Forelimb muscle (tissue), 1 donor: ENCODE results near the gene LYPD6B. TPM values are rescaled to one million over a fixed set of nuclear protein-coding genes. Genes with fewer than 3 reads are reported as not detected.
A peak's percentile ranks its signal among the peaks of the same experiment; 100 is the strongest.

Experiments used
- DNase-seq: peaks from one replicate; pipeline ENCODE4 v3.0.0-alpha.2; 2013; ENCODE audit warnings: low read depth
- polyA plus RNA-seq: library from polyadenylated mRNA; unstranded; fragments of 120-200 nt; gene quantifications from one replicate; pipeline ENCODE4 v1.2.1, GENCODE V29; 2013; ENCODE audit not compliant: insufficient read length

LYPD6B gene
- polyA plus RNA-seq, 1 donor = not detected

DNA sequence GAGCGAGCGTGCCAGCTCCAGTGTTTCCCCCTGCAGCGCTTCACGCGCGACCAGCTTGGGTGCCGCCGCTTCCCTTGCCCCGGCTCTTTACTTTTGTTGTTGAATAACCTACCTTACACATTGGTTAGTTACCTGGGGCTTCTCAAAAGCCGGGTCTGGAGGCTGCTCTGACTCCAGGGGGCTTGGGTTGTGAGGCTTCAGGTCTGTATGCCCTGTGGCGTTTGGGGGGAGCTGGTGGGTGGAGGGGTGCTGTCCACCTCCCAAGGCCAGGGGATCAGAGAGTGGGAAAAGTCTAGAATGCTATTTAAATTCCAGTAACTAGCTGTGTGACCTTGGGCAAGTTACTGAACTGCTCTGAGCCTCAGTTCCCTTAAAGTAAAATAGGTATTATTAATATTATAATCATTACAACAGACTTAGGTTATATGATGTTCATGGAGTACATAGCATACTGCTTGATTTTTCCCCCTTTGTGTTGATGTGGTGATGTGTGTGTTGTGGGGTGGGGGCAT is 770 bp downstream of the LYPD6B start:
- DNase-seq = no peak

DNA sequence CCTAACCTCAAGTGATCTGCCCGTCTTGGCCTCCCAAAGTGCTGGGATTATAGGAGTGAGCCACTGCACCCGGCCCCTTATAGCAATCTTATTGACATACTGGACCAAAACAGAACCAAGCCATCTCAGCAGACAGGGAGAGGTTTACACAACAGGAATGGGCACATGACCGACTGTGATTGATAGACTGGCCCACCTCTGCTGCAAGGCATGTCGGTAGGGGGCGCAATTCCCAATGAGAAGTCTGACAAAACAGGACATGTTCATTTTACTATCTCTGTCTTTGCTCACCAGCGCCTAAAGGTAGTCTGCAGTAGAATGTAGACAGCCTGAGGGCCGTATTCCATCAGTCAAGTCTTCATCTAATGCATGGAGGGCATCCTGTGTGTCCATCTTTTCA is 2.0 kb downstream of the LYPD6B start:
- DNase-seq = no peak

DNA sequence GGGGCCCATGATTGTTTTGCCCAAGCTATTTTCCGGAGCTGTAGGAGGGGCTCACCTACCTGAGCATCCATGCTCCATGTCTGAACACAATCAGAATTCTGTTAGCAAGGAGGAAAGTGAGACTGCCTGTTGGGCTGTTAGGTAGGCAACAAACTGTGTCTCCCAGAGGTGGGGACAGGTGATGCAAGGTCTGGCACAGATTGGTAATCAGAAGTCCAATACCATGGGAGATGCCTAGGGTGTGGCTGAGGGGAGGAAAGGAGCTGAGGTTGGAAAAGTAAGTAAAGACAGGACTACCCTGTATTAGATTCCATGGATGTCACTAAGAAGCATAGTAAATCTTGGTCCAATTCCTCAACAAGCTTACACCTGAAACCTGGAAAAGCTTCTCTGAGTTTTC is 3.0 kb downstream of the LYPD6B start:
- DNase-seq = no peak

DNA sequence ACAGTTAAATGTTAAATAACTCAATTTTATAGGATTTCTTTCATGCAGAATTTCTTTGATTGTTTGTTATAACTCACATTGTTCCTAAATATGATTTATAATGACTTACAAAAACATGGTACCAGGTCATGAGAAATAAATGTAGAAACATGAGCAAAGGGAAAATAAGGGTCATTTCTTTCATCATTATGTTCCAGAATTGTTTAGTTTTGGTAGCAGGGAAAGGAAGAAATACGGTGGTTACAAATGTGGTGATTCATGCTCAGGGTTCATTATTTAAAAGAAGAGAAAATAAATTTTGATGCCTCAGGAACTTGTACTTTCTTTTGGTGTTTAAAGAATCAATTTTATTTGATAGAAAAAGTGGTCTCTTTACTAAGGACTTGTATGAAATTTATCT is 4.4 kb downstream of the LYPD6B start:
- DNase-seq = no peak

DNA sequence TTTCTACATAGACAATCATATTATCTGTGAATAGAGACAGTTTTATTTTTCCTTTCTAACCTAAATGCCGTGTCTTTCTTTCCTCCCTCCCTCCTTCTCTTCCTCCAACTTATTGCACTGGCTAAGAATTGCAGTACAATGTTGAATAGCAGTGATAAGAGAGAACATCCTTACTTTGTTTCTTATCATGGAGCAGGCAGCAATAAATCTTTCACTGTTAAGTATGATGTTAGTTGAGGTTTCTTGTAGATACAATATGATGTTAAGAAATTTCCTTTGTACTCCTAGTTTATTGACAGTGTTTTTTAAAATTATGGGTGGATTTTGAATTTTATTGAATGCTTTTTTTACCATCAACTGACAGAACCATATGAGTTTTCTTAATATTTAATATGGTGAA is 6.0 kb downstream of the LYPD6B start:
- no peak for DNase-seq

DNA sequence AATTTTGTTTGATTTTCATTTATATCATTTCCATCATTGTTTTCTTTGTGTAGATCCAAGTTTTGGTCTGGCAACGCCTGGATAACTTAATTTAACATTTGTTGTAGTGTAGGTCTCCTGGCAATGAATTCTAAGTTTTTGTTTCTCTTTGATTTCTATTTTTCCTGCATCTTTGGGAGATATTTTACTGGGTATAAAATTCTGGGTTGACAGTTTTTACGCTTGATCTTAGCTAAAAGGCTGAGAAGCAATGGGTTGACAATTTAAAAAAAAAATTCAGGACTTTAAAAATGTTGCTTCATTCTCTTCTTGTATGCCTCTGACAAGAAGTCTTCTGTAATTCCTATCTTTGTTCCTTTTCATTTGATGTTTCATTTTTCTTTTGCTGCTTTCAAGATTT is 8.6 kb downstream of the LYPD6B start:
- no peak for DNase-seq

DNA sequence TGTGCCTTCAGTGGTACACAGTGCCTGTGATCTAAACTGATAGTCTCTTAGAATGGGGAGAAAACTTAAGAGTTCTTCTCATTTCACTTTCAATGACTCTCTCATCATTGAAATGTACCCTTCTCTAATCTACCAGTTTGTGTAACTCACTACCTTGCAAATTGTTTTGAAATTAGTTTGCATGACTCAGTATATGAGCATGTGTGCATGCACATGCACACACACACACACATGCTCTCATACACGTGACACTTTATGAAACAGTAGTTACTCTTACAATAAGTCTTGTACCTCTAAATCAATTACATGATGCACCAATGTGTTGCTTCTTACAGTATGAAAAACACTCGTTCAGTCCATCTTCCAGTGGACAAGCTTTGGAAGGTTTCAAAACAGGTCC is 10.6 kb downstream of the LYPD6B start:
- no peak for DNase-seq

DNA sequence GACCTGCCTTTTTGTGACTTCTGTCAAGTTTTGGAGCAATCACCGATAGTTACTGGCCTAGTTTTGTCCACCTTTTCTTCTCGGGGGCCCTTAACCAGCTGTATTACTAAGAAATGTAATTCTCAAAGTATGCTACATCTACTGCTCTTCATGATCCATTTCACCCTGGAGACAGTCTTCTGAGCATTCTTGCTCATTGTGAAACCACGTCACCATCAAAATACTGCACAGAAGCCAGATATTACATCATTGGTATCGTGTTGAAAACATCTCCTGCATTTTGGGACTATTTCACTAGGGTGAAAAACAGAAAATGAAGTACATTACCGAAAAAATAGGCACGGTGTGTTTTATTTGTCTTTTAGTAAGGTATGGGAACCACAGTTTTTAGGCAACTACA is 11.7 kb downstream of the LYPD6B start:
- peak; percentile 46 for DNase-seq

DNA sequence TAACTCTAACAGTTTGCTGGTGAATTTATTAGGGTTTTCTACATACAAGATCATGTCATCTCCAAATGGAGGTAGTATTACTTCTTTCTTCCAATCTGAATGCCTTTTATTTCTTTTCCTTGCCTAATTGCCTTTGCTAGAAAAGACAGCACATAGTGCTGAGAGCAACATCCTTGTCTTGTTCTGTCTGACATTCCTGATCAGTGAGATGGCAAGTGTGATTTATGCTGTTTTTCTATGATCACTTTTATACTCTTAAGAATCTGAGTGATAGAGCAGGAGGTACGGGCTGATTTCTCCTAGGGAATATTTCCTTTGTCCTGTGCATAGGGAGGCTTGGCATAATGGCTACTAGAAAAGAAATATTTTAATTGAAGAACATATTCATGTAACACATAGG is 17.3 kb downstream of the LYPD6B start:
- DNase-seq = no peak

DNA sequence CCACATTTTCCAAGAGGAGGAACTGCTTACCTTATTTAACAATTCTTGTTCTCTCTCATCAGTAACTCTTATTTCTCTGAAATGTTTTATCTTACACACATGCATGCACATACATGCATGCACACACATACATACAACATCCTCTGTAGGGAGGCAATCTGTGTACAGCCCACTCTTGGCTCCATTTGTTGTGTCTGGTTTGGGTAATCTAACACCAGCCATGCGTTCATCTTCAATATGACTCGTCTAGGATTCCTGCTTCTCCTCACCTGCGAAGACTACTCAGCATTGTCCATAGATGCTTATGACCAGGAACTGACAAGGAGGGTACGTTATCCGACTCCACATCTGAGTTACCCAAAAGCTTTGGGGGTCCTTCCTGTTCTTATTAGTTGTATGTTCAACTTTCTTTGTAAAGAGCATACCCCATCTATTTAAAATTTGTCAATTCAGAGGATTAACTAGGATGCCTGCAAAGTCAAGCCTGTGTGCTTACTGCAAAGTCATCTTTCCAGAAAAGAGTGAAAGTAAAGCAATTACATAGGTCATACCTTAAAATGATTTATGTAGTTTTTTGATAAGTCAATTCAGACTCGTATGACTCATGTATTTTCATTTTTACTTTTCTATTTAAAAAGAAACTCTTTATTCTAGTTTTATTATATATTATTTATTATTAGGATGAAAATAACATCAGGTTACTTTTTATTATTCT is 18.2 kb downstream of the LYPD6B start:
- no peak for DNase-seq

DNA sequence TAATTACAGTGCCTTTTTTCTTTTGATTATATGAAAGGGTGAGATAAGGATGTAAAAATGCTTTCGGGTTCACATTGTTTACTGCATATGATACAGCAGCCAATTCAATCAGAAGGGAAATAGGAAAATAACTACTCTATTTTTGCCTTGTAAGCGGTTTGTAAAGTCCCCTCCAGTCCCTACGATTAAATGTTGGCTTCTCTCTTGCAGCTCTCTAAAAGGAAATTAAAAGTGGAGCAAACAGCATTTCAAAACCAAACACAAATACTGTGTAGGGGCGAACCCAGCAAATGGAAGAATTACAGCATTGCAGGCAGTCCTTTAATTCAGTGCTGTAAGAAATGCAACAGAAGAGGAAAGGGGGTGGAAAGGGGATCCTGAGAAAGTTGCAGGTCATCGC is 18.9 kb downstream of the LYPD6B start:
- no peak for DNase-seq

DNA sequence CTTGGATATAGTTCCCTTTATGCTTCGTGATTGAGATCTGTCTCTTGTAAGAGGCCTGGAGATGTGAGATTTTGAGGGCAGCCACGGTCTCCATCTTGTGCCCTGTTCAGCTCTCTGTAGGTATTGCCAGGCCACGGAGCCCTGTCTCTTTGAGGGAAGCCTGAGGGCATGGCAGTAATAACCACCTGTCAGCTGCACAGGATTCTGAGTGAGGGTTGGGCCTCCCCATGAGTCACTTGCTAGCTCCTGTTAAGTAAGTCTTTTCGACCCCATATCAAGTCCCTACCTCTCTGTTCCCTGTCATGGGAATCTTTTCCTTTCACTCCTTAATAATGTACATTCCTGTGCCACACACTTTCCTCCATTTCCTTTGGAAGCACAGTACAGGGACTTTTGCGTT is 20.4 kb downstream of the LYPD6B start:
- DNase-seq = no peak

DNA sequence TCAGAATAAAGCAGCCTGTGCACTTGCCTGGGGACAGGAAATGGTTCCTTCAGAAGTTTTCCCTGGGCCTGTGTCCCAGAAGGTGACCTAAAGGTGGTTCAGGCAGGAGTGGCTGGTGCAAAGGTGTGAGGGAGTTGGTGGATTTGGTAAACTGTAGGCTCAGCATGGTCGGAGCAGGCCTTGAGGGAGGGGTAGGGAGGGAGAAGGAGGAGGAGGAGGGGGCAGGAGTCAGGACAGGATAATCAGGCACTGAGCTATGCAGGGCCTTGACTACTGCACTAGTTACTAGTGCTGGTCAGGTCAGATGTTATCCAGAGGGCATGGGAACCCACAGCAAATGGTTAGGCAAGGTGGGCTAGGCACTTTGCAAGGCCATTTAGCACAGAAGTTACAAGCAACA is 21.3 kb downstream of the LYPD6B start:
- no peak for DNase-seq

DNA sequence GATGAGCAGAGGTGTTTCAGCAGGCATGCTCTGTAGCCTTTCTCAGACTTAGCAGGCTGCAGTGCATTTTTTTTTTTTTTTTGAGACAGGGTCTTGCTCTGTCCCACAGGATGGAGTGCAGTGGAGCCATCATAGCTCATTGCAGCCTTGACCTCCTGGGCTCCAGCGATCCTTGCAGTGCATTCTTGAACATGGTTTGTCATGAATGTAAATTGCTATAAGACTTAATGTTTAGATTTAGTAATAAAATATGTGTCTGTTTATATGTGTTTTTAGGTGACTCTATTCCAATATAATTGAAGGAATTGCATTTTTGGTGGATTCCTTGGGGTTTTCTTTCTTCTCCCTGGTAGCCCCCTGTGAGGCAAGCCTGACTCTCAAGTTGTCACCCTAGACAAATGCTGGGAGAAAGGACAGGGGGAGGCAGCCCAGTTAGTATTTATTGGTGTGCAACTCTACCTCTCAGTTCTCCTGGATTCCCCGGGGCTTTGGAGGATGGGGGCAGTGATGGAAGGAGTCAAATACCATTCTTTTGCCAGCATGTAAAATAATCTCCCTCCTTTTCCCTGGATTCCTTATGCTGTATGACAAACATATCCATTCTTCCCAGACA is 22.7 kb downstream of the LYPD6B start:
- DNase-seq = no peak

DNA sequence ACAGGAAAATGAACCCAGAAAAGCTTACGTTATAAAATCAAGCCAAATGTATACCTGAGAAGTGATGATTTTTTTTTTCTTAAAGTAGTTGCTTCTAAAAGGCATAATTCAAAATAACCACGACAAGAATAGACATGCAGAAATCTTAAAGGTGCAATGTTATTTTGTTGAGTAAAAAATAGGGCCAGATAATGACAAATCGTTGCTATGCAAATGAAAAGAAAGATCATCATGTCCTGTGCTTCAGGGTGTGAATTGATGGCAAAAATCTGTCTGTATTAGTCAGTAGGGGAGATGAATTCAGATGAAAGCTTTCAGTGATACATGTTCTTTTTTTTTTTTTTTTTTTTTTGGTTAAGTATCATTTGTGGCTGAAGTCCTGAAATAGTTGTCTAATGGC is 24.0 kb downstream of the LYPD6B start:
- no peak for DNase-seq

DNA sequence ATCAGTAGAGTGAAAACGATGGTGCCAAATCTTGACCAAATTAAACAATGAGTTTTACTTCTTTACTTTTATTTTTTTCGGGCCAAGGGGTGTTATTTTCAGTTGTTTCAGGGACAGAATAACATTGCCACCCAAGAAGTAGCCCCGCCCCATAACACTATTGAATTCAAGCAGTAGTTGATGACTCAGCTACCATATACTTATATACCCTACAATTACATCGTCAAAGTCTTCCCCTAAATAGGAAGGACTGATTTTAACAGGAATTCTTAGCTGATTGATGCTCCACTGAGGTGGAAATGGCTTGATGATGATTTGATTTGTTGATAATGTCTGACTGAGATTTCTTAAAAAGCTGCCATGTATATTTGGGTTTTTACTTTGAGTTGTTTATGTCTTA is 24.7 kb downstream of the LYPD6B start:
- no peak for DNase-seq

DNA sequence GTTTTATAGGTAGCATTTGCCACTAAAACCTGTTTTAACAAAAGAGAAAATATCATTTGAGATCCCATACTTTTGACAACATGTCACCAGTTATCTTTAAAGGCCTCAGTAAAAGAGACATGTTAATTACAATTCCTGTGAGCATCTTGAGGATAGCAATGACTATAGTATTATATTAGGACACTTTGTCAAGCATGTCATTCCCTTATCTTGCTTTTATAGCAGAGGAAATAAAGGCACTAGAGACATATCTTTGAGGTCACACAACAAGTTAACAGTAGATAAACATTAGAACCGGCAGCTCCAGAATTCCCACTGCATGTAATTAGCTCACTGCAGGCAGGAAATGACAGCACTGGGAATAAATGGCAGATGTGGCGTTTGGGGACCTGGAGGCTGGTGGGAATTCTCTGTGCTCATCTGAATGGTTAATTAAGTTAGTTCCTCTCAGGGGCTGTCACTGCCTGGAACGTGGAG is 25.9 kb downstream of the LYPD6B start:
- DNase-seq = no peak

DNA sequence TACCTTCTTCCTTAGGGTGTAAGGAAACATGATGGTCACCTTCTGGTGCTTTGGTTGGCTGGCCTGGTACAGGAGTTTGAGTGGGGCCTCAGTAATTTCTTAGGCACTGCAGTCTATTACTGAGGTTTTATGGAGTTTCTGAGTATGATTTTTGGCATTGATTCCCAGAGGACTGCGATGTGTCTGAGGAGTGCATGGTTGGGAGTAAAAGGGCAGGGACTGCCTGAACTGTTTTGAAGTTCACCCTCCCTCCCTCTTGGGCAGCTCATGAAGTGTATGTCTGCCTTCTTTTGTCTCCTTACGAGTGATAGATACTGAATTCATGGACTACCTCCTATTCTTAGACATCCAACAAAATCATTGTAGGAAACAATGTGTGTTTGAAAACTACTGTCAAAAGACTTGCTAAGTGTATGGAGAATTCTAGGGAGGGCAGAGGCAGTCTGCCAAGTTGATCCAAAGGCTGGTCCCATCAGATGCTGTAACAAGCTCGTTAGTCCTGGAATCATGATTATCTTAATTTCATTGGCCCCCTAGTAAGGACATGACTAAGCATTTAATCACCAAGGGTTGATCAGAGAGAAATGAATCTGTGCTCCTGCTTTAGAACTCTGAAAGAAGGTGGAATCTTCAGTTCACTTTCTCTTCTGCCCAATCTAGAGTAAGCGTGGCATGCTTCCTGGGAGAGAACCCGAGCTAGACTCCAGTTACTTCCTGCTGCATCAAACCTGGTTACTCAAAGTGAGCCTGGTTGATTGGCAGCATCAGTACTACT is 26.5 kb downstream of the LYPD6B start:
- no peak for DNase-seq

DNA sequence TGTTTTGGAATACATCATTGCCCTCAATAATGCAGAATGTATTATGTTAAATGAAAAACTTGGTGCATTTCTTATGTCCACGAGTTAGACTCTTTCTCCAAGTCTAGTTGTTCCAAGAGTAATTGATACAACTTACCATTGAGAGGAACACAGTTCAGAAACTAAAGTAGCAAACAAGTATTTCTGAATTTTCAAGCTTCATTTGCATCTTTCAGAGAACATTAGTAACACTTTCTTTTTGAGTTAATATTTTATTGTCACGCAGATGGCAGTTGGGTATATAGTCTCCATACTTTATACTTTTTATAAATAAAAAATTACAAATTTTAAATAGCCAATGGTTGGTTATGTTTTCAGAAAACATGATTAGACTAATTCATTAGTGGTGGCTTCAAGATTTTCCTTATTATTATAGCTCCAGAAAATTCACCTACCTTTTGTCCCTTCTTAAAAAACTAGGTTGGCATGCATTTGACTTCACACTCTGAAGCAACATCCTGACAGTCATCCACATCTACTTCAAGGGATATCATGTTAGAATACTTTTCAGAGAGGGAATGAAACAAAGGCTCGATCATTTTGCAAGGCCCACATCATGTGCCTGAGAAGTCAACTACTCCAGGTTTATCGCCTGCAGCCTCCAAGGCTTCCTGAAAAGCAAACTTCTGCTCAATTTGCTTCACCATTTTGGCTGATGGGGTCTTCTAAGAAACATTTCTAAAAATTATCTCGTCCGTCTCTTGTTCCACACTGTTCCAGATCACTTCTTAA is 29.9 kb downstream of the LYPD6B start:
- no peak for DNase-seq

DNA sequence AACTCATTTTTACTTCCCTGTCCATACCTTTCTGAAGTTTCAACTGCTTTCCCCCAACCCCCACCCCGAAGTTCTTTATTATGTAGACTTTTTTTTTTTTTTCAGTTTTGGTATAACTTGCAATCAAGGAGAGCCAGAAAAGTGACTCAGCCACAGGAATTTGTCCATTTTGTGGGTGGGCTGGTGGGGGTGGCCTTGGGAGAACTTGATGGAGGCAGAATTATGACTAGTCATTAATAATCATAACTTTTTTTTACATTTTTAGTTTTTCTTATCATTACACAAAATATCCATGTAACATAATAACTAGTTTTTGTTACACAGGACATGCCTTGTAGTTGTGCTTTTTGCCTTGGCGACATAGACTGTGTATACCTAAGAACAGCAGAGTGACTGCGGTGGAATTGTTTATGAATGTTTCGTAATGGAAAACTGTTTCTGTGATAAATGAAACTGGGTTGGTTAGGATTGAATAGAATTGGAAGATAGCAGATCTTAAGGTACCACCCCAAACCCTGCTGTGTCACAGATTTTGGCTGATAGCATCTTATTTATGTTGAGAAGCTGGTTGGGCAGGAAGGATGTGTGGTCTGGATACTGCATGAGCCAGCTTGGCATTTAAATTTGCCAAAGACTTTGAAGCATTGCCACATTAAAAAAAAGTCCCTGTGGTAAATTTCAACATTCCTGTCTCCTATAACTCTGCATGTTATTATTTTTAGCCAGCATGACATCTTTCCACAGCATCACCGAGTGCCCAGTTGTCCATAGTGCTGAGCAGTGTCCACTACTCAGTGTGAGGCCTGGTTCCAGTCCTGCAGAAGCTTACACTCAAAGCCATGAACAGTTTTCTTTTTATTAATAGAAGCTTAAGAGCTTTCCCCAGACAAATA is 30.7 kb downstream of the LYPD6B start:
- DNase-seq = no peak
